ENCODE data around the gene NECAP2.
"Not testable (repeated sequence)": the region's sequence is repeated elsewhere in the genome, so short reads cannot be mapped to it uniquely, and the experiment has no call there.

Gene NECAP2

DNA sequence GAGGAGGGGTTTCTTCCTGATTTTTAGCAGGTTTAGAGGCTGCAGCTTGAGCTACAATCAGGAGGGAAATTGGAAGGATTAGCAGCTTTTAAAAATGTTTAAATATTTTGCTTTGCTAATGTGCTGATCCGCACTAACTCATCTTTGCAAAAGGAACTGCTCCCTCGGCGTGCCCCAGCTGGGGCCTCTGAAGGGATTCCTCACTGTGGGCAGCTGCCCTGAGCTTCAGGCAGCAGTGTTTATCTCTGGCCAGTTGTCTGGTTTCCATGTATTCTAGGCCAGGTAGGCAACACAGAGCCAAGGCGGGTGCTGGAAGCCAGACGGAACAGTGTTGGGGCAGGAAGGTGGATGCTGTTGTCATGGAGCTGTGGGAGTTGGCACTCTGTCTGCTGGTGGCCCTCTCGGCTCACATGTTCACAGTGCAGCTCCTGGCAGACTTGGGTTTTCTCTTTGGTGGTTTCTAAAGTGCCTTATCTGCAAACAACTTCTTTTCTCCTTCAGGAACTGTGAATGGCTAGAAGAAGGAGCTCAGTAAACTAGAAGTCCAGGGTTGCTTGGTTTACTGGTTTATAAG is 18.9 kb downstream of the NECAP2 start:
- no peak for DNase-seq (ENCODE audit: low read depth in 2 of 2)

DNA sequence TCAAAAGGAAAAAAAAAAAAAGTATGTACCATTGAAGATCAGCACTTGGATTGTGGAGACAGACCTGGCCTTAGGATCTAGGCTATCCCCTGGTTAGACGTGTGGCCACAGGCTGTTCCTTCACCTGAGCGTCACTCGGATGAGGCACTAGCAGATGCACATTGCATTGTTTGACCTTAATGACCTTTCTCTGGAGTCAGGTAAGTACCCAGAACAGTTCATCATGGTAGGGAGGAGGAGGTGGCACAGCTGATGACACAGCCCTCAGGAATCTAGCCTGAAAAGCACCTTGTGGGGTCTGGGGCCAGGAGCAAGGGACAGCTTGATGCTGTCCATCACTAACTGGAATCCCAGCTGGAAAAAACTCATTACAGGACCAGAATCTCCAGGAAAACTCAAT is 21.2 kb downstream of the NECAP2 start:
- DNase-seq (ENCODE audit: low read depth in 2 of 2): no peak

DNA sequence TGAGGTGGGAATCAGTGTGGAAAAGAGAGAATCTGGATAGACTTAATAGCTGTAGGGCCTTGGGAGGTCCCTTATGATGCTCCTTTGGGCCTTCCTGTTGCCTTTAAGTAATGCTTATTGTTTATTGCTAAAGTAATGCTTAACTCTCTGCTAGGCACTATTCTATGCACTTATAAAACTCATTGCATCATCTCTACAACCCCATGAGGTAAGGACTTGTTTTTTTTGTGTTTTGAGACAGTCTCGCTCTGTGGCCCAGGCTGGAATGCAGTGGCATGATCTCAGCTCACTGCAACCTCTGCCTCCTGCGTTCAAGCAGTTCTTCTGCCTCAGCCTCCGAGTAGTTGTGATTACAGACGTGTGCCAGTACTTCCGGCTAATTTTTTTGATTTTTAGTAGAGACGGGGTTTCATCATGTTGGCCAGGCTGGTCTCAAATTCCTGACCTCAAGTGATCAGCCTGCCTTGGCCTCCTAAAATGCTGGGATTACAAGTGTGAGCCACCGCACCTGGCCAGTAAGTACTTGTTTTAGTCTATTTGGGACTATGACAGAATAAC is 22.3 kb downstream of the NECAP2 start:
- no peak for DNase-seq (ENCODE audit: low read depth in 2 of 2)

DNA sequence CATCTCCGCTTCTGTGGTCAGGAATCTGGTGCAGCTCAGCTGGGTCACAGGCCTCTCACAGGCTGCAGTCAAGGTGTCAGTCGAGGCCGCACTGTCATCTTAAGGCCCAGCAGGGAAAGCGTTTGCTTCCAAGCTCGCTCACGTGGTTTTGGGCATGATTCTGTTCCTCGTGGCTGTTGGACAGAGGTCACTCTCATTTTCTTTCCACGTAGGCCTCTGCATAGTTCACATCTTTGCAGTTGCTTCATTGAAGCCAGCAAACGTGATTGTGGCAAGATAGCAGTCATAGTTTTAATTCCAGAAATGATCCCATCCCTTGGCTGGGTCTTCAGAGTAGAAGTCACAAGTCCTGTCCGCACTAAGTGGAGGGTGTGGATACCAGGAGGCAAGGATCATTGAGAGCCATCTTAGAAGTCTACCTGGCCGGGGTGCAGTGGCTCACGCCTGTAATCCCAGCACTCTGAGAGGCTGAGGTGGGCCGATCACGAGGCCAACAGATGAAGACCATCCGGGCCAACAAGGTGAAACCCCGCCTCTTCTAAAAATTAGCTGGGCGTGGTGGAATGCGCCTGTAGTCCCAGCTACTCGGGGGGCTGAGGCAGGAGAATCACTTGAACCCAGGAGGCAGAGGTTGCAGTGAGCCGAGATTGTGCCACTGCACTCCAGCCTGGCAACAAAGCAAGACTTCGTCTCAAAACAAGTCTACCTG is 24.5 kb downstream of the NECAP2 start:
- no peak for DNase-seq (ENCODE audit: low read depth in 2 of 2)

DNA sequence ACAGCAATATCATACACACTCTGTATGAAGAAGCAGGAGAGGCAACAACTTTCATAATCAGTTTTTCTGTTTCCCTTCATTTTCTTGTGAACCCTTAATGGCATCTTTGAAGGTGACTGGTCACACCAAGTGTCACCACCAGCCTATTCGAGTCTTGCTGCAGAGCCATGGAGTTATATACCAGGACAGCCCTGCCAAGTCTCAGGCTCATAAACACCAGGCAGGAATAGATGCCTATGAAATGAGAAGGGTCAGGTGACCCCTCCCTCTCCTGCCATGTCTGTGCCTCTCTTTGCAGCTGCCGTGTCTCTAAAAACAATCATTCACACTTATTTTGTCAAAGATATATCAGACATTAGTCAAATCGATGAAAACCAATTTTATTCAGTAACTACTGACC is 28.0 kb downstream of the NECAP2 start:
- no peak for DNase-seq (ENCODE audit: low read depth in 2 of 2)

DNA sequence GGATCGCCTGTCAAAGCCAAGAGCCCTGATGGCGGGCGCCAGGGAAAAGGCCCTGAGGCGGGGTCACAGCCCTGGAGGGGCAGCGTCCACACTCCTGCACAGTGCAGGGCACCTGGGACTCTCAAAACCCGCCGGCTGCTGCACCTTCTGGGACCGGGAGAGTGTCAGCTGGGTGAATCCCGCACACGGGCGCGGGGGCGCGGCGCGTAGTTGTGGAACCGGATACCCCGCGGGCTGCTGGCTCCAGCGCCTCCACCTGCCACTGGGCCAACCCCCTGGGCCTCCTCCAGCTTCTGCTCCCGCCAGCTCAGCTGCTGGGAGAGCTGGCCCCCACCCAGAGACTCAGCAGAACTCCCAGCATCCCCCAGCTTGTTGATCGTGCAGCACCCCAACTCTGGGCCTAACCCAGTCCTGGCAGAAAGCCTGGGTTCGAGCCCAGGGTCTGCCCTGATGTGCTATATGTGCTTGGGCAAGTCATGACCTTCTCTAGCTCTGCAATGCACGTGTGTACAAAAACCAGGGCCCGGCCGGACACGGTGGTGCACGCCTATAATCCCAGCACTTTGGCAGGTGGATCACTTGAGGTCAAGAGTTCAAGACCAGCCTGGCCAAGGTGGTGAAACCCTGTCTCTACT is 33.8 kb downstream of the NECAP2 start:
- DNase-seq (ENCODE audit: low read depth in 2 of 2): no peak

DNA sequence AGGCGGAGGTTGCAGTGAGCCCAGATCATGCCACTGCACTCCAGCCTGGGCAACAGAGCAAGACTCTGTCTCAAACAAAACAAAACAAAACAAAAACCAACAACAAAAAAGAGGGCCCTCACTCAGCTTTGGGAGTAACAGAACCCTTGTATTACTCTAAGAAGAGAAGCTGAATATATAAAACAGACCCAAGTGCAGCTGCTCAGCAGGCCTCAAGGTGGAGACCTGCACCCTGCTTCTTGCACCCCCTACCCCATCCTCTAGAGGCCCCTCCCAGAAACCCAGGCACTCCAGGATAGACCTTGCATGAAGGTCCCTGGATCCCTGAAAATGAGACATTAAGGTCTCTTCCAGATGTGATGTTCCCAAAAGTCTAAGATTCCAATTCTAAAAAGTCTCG is 34.4 kb downstream of the NECAP2 start:
- DNase-seq (ENCODE audit: low read depth in 2 of 2): not testable (repeated sequence)

DNA sequence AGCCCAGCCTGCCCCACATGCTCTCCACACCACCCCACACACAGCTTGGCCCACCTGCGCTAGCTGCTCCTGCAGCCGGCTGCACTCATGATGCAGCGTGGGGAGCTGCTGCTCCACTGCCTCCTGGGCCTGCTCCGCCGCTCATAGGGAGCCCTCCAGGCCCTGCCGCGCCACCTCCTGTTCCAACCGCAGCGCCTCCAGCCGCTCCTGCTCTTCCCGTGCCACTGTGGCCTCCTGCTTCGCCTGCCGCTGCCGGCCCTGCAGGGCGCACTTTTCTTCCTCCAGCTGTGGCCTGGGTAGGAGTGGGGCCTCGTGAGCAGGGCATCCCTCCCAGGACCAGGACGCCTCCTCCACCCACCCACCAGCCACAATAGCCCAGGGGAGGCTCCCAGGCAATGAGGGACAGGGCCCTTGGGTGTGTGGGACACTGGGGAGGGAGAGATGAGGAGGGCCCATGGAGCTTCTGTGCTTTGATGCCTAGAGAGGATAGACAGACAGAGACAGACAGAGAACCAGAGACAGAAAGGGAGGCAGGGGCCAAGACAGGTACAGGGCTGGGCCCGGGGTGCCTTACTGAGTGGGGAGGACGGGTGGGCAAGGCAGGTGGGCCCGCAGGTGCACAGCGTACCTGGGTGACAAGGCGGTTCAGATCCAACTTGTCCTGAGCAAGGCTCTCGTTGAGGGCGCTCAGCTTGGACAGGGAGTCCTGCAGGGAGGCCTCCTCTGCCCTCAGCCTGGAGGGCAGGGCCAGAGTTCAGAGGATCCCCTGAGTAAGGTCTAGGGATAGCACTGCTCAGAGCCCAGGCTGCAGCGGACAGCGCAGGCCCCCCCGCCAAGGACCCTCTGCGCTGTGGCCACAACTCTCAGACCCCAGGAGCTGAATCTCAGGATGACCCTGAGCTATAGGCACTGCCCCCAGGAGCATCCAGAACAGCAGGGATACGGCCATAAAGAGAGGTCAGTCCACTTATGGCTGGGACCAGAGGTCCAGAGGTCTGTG is 35.5 kb downstream of the NECAP2 start:
- DNase-seq (ENCODE audit: low read depth in 2 of 2): not testable (repeated sequence)

DNA sequence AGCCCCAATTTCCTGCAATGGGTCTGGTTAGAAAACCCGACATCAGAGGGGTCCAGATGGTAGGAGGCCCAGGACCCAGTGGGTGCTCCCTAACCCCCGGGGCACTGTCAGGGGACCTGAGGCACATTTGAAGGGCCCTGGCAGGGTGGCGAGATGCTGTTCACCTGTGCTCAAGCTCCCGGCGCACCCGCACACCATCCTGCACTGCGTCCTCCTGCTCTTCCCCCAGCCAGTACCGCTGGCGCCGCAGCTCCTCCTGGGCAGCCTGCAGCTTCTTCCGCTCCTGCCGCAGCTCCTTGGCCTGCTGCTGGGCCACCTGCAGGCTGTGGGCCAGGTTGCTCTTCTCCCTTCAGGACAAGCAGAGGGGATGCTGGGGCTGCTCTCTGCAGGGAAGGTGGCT is 37.6 kb downstream of the NECAP2 start:
- no peak for DNase-seq (ENCODE audit: low read depth in 2 of 2)

DNA sequence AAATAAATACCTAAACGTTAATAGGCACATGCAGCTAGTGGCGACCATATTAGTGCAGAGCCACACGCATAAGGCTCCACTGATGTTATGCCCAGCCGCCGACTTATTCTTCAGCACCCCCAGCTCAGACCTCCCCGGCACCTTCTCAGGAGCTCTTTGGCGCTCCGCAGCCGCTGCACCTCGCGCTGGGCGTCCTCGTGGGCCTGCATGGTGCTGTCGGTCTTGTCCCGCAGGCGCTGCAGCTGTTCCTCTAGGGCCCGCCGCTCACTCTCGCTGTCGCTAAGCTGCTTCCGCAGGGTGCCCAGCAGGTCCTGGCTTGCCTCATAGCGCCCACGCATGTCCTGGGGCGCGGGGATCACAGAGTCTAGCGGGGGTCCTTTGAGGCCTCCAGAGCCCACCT is 42.6 kb downstream of the NECAP2 start:
- DNase-seq (ENCODE audit: low read depth in 2 of 2): not testable (repeated sequence)

DNA sequence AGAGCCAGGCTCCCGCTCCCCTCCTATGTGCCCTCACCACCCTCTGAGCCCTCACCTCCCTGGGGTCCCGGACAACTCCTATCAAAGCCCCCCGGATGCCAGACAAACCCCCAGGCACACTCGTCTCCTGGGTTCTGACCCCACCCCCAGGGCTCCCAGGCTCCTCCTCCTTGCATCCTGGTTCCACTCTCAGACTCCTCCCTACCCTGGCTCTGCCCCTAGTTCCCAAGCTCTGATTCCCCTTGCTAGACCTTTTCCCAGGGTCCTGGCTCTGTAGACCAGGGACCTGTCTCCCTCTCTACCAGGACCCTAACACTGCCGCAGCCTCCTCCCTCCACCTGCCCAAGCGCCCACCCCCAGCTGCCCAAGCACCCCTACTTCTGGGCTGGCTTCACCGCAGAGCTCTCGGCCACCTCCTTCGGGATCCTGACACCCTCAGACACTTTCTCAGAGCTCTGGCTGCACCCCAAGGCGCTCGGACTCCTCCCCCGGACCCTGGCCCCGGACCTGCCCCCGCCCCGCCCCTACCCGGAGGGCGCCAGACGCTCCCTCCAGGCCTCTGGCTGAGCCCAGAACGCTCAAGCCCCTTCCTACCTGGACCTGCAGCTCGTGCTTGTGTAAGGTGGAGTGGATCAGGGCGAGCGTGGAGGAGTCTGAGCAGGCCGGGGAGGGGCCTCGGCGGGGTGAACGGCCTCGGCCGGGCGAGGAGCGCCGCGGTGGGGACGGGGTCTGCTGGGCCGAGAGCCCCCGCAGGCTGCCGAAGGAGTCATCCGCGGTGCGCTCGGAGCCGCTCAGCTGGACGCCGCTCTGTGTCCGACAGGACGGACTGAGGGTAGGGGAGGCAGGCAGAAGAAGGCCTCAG is 43.3 kb downstream of the NECAP2 start:
- DNase-seq (ENCODE audit: low read depth in 2 of 2): not testable (repeated sequence)

DNA sequence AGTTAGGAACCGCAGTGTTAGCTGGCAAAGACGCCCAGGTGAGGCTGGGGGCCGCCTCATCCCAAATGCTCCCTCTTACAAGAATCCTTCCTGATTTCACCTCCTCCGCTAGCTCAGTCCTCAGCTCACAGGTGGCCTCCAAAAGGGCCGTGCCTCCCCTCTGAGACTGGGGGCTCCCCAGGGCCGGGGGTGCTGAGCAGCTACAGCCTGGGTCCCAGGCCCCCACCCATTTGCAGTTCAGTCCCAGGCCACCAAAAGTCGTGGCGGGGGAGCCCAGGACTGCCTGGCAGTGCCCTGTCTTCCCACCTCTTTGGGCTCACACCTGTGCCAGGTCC is 43.9 kb downstream of the NECAP2 start:
- DNase-seq (ENCODE audit: low read depth in 2 of 2): no peak

DNA sequence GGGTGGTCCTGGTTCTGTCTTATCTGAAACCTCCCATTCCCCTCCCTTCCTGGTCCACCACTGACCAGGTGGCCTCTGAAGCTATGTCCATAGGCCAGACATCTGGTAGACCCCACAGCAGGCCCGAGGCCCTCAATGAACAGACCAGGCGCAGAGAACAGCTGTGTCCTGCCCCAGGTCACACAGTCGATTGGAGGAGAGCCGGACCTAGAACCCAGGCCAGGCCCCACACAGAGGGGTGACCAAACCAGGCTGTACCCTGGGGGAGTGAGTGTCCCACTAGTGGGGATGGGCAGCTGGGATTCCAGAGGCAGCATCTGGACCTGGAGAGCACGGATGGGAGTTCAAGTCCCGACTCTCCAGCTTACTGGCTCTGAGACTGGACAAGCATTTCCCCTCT is 44.4 kb downstream of the NECAP2 start:
- DNase-seq (ENCODE audit: low read depth in 2 of 2): no peak

DNA sequence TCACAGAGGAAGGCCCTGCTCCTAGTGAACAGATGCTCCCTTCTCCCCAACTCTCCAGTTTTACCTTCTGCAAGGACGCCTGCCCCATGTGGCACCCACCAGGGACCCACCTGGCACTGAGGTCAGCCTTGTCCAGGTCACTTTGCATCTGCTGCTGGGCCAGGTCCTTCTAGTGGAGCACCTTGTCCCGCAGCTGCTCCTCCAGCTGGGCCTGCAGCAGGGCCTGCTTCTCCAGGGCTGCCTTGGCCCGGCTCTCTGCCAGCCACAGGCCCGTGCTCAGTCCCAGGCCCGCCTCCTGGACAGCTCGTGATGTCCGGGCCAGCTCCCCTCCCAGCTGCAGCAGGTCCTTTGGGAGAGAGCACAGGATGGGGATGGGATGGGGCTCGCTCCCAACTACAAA is 45.8 kb downstream of the NECAP2 start:
- not testable (repeated sequence) for DNase-seq (ENCODE audit: low read depth in 2 of 2)

DNA sequence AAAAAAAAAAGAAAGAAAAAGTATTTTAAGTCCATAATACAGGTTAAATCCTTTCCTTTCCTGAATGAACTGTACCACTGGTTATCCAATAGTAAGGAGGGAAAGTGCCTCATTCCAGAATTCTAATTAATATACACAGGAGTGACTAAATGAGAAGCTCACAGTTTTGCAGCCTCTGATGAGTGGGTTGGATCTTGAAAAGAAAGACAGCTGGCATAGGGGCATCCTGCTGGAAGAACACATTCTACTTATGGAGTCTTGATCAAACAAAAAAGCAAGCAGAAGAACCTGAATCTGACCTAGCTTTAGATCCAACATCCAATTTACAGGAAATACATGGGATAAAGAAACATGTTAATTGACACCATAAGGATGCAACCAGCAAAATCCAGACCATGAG is 46.5 kb downstream of the NECAP2 start:
- not testable (repeated sequence) for DNase-seq (ENCODE audit: low read depth in 2 of 2)

DNA sequence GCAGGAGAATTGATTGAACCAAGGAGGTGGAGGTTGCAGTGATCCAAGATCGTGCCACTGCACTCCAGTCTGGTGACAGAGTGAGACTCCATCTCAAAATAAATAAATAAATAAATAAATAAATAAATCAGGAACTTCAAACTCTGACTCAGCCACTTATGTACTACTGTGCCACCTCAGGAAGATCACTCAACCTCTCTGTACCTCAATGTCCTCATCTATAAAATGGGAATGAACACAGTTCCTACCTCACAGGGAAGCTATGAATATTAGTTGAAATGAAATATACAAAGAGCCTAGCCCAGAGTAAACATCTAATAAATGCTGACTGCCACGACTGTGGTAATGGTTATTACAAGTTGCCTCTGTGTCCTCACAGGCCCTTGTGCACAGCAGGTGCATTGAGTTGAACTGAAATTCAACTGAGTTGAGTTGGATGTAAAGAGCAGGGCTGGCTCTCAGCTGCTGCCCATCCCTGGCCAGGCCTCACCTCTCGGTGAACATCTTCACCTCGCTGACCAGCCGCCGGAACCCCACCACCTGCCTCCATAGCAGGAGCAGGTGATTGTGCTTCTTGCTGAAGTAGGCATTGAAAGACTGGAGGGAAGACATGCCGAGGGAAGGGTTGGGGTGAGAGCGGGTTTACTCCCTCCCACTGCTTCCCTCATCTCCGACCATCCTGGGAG is 48.8 kb downstream of the NECAP2 start:
- DNase-seq (ENCODE audit: low read depth in 2 of 2): not testable (repeated sequence)

DNA sequence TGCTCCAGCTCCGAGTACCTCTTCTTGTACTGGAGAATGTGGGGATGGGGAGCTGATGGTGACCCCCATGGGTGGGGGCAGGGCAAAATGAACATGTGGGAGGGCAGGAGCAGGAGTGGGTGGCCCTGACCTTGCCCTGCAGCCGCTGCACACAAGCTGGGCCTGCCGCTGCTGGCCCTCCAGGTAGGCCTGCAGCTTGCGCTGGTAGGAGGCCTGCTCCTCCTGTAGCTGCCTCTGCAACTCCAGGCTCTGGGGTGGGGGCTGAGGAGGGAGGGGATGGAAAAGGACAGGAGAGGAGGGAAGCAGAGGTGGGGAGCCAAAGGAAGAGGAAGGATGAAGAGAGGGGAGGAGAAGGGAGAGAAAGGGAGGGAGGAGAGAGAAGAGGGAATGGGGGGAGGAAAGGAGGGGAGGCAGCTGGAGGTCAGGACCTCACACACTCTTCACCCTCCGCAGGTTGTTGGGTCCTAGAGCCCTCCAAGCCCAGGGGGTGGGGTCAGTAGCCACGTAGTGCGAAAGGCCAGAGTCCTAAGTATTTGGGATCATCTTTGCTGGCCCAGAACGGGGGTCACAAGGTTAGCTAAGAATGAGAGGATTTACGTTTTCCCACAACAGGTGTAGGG is 50.6 kb downstream of the NECAP2 start:
- DNase-seq (ENCODE audit: low read depth in 2 of 2): no peak

DNA sequence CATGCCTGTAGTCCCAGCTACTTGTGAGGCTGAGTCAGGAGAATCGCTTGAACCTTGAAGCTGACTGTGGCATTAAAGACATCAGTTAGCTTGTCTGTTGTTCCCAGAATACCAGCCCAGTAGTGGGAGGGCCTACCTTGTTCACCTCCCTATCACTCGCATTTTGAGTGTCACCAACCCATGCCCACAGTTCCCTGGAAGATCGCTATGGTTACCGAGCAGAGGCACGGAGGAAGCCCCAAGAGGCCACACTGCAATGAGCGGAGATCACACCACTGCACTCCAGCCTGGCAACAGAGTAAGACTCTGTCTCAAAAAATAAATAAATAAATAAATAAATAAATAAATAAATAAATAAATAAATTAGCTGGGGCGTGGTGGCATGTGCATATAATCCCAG is 52.4 kb downstream of the NECAP2 start:
- not testable (repeated sequence) for DNase-seq (ENCODE audit: low read depth in 2 of 2)

DNA sequence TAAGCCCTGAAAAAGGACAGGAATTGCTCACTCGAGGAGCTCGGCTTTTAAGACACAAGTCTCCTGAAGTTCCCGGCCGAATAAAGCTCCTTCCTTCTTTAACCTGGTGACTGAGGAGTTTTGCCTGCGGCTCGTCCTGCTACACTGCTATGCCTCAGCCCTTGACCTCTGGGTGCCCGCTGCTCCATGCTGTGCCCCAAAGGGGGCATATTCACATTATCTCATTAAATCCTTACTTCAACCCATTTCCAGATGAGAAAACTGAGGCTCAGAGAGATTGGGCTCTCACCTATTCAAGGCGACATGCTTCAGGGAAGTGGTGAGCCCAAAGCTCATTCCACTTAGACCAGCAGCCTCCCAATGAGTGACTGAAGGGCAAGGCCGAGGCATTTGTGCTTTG is 53.2 kb downstream of the NECAP2 start:
- not testable (repeated sequence) for DNase-seq (ENCODE audit: low read depth in 2 of 2)

DNA sequence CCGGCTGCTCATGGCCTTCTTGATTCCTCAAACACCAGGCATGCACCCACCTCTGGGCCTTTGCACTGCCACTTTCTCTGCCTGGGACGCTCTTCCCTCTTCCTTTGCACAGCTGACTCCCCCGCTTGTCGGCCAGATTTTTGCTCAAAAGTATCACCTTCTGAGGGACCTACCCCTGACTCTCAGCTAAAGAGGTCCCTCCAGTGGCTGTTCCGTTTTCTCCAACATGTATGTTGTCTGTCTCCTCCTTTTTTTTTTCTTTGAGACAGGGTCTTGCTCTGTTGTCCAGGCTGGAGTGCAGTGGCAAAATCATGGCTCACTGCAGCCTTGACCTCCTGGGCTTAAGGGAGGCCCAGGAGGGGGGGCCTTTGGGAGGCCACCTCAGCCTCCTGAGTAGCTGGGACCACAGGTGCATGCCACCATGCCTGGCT is 57.0 kb downstream of the NECAP2 start:
- DNase-seq (ENCODE audit: low read depth in 2 of 2): not testable (repeated sequence)

Data from activated CD8-positive, alpha-beta memory T cell treated with anti-CD3 and anti-CD28 coated beads for 4 hours (primary cell).